WTC11 (cell line): ENCODE results near the gene SLC12A8. TPM values are rescaled to one million over a fixed set of nuclear protein-coding genes. Genes with fewer than 3 reads are reported as not detected.

ENCODE experiments used
- ATAC-seq: fragments of 200-7000 bp; cut with Tn5 transposase; 2 replicates; pipeline ENCODE4 v1.10.0; 2021; ENCODE audit warnings: mild to moderate bottlenecking, moderate library complexity
- CTCF ChIA-PET: fragments of 300-600 bp; sonication (Branson Sonifier 250); formaldehyde crosslinking; loops from one replicate; lab custom pipeline; 2021; ENCODE audit warnings: antibody characterized with exemption; lab: Charles Lee
- POLR2A ChIA-PET: fragments of 350-600 bp; sonication (Branson Sonifier 250); formaldehyde crosslinking; loops from one replicate; lab custom pipeline; 2021; ENCODE audit warnings: antibody characterized with exemption; lab: Charles Lee
- DNase-seq: peaks from one replicate; pipeline ENCODE4 v3.0.0; 2021; ENCODE audit warnings: low spot score
- H3K27ac Mint-ChIP-seq: 2 replicates; pipeline ENCODE4 v1.8.0; 2021; ENCODE audit warnings: mixed read lengths
- H3K27me3 Mint-ChIP-seq: 2 replicates; pipeline ENCODE4 v1.8.0; 2021; ENCODE audit warnings: low read depth, mild to moderate bottlenecking, moderate library complexity, mixed read lengths
- H3K36me3 Mint-ChIP-seq: 2 replicates; pipeline ENCODE4 v1.8.0; 2021; ENCODE audit warnings: mixed read lengths
- H3K4me1 Mint-ChIP-seq: 2 replicates; pipeline ENCODE4 v1.8.0; 2022; ENCODE audit warnings: mixed read lengths
- H3K4me3 Mint-ChIP-seq: 2 replicates; pipeline ENCODE4 v1.8.0; 2021; ENCODE audit warnings: mild to moderate bottlenecking, moderate library complexity, mixed read lengths
- H3K9me3 Mint-ChIP-seq: 2 replicates; pipeline ENCODE4 v1.8.0; 2021; ENCODE audit warnings: mixed read lengths
- AR ChIP-seq: fragments of 250-450 bp; sonication (Bioruptor Pico); IDR thresholded peaks from 2 replicates; pipeline ENCODE4 v1.9.0; 2021; ENCODE audit warnings: mild to moderate bottlenecking
- CBFB ChIP-seq: sonication (generic); formaldehyde crosslinking; IDR thresholded peaks from 2 replicates; pipeline ENCODE4 v1.8.1; 2022; ENCODE audit warnings: mild to moderate bottlenecking, low read depth, missing genetic modification reagents
- CTCF ChIP-seq: fragments of 200-600 bp; IDR thresholded peaks from 2 replicates; pipeline ENCODE4 v1.8.0; 2022; ENCODE audit warnings: antibody characterized with exemption
- E2F5 ChIP-seq: sonication (generic); formaldehyde crosslinking; IDR thresholded peaks from 2 replicates; pipeline ENCODE4 v1.8.1; 2022; ENCODE audit warnings: mild to moderate bottlenecking, moderate library complexity, missing genetic modification reagents
- ELF4 ChIP-seq: sonication (generic); formaldehyde crosslinking; IDR thresholded peaks from 2 replicates; pipeline ENCODE4 v1.8.1; 2022; ENCODE audit warnings: low read depth, mild to moderate bottlenecking, moderate library complexity, missing genetic modification reagents
- NFYB ChIP-seq: sonication (generic); formaldehyde crosslinking; conservative IDR thresholded peaks from 2 replicates; pipeline ENCODE4 v1.8.0; 2022; ENCODE audit warnings: low read depth, missing genetic modification reagents
- SP1 ChIP-seq: sonication (generic); formaldehyde crosslinking; conservative IDR thresholded peaks from 2 replicates; pipeline ENCODE4 v1.8.1; 2022; ENCODE audit warnings: missing genetic modification reagents
- TEAD1 ChIP-seq: sonication (generic); formaldehyde crosslinking; IDR thresholded peaks from 2 replicates; pipeline ENCODE4 v1.8.0; 2022; ENCODE audit warnings: mild to moderate bottlenecking, missing genetic modification reagents
- USF1 ChIP-seq: sonication (generic); formaldehyde crosslinking; IDR thresholded peaks from 2 replicates; pipeline ENCODE4 v1.8.0; 2022; ENCODE audit warnings: mild to moderate bottlenecking, missing genetic modification reagents
- ZNF121 ChIP-seq: sonication (generic); formaldehyde crosslinking; IDR thresholded peaks from 2 replicates; pipeline ENCODE4 v1.8.0; 2023; ENCODE audit warnings: missing genetic modification reagents
- total RNA-seq: library from RNA; stranded (reverse); gene quantifications from 3 replicates; pipeline ENCODE4 v1.2.3, GENCODE V29; 2021
- TF ChIP-seq, protein P1 (sequence below): sonication (generic); formaldehyde crosslinking; IDR thresholded peaks from 2 replicates; pipeline ENCODE4 v1.8.0; 2022; ENCODE audit warnings: missing genetic modification reagents
- TF ChIP-seq, protein P2 (sequence below): fragments of 250-450 bp; sonication (Bioruptor Pico); IDR thresholded peaks from 2 replicates; pipeline ENCODE4 v1.9.0; 2021; ENCODE audit warnings: mild to moderate bottlenecking
- TF ChIP-seq, protein P3 (sequence below): sonication (generic); formaldehyde crosslinking; IDR thresholded peaks from 2 replicates; pipeline ENCODE4 v1.8.1; 2023; ENCODE audit warnings: mild to moderate bottlenecking, missing genetic modification reagents, moderate library complexity

The SLC12A8 gene
- total RNA-seq, 1 experiment from 2014 or later = 9.1 TPM

GRCh38 chr3:125151442-125151817, 61.1 kb downstream of the SLC12A8 start:
- ChIA-PET CTCF (interaction anchor here (2.2 to 2.3 kb wide), 2 partner anchors 13 to 157 kb away, joined by 12 to 19 read pairs; no protein-coding TSS in a partner anchor), POLR2A (no interaction called here)
- ATAC-seq (no peak), DNase-seq (no peak)
- no peaks in the 10 kb centered on the region for H3K36me3 Mint-ChIP-seq
- TF ChIP-seq SP1 = no peak
- no peak for TF ChIP-seq ZNF121 (CRISPR knock-in tag)
- no peak for TF ChIP-seq CBFB (CRISPR knock-in tag)
- no peak for TF ChIP-seq AR (CRISPR knock-in tag)
- TF ChIP-seq, protein P1, sequence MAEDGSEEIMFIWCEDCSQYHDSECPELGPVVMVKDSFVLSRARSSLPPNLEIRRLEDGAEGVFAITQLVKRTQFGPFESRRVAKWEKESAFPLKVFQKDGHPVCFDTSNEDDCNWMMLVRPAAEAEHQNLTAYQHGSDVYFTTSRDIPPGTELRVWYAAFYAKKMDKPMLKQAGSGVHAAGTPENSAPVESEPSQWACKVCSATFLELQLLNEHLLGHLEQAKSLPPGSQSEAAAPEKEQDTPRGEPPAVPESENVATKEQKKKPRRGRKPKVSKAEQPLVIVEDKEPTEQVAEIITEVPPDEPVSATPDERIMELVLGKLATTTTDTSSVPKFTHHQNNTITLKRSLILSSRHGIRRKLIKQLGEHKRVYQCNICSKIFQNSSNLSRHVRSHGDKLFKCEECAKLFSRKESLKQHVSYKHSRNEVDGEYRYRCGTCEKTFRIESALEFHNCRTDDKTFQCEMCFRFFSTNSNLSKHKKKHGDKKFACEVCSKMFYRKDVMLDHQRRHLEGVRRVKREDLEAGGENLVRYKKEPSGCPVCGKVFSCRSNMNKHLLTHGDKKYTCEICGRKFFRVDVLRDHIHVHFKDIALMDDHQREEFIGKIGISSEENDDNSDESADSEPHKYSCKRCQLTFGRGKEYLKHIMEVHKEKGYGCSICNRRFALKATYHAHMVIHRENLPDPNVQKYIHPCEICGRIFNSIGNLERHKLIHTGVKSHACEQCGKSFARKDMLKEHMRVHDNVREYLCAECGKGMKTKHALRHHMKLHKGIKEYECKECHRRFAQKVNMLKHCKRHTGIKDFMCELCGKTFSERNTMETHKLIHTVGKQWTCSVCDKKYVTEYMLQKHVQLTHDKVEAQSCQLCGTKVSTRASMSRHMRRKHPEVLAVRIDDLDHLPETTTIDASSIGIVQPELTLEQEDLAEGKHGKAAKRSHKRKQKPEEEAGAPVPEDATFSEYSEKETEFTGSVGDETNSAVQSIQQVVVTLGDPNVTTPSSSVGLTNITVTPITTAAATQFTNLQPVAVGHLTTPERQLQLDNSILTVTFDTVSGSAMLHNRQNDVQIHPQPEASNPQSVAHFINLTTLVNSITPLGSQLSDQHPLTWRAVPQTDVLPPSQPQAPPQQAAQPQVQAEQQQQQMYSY (CRISPR knock-in tag) = peak; percentile 65
- TF ChIP-seq, protein P2, sequence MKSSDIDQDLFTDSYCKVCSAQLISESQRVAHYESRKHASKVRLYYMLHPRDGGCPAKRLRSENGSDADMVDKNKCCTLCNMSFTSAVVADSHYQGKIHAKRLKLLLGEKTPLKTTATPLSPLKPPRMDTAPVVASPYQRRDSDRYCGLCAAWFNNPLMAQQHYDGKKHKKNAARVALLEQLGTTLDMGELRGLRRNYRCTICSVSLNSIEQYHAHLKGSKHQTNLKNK = no peak
- TF ChIP-seq E2F5 = no peak
- no peak for TF ChIP-seq TEAD1 (CRISPR knock-in tag)
- H3K4me1 Mint-ChIP-seq = peaks cover 45% of the 10 kb centered on the region
- H3K27me3 Mint-ChIP-seq = no peaks in the 10 kb centered on the region; the same call in 1 of the 2 replicates
- H3K4me3 Mint-ChIP-seq = no peak overlapping the region
- H3K27ac Mint-ChIP-seq = no peak overlapping the region
- H3K9me3 Mint-ChIP-seq = no peaks in the 10 kb centered on the region; the same call in 1 of the 2 replicates

- Mint-ChIP-seq H3K4me3 (no peak overlapping the region), H3K9me3 (no peaks in the 10 kb centered on the region; the same call in 1 of the 2 replicates), H3K36me3 (no peaks in the 10 kb centered on the region), H3K4me1 (peaks cover 39% of the 10 kb centered on the region), H3K27me3 (no peaks in the 10 kb centered on the region; the same call in 1 of the 2 replicates), H3K27ac (no peak overlapping the region)
- CTCF ChIA-PET = interaction anchor here (0.6 to 2.3 kb wide), 35 partner anchors 8 to 435 kb away, joined by 3 to 19 read pairs (median 4); partner anchors contain the start of gene SLC12A8
- ATAC-seq (peak; percentile 84), DNase-seq (peak; percentile 78)
- POLR2A ChIA-PET = no interaction called here
- TF ChIP-seq NFYB (CRISPR knock-in tag) (no peak), ELF4 (CRISPR knock-in tag) (no peak), CTCF (peak; percentile 77), USF1 (CRISPR knock-in tag) (peak; percentile 42; the same call in 1 of the 2 replicates)
- TF ChIP-seq, protein P3, sequence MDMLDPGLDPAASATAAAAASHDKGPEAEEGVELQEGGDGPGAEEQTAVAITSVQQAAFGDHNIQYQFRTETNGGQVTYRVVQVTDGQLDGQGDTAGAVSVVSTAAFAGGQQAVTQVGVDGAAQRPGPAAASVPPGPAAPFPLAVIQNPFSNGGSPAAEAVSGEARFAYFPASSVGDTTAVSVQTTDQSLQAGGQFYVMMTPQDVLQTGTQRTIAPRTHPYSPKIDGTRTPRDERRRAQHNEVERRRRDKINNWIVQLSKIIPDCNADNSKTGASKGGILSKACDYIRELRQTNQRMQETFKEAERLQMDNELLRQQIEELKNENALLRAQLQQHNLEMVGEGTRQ (CRISPR knock-in tag) = peak; percentile 63
Measured at GRCh38 chr3:125150525-125151441, 61.8 kb downstream of the SLC12A8 start.
